Measurements from ENCODE around the gene RNF220. TPM values are rescaled to one million over a fixed set of nuclear protein-coding genes. Genes with fewer than 3 reads are reported as not detected.

Gene RNF220
- total RNA-seq, 1 donor from 2014 or later, result 46.8 TPM

GRCh38 chr1:44637702-44638411 is 232.8 kb downstream of the RNF220 start:
- DNase-seq, result no peak

- DNase-seq, result no peak
These were observed 235.3 kb downstream of the RNF220 start for GRCh38 chr1:44640200-44640853.

- no peak for DNase-seq
These were observed 236.4 kb downstream of the RNF220 start for GRCh38 chr1:44641126-44642102.

DNA sequence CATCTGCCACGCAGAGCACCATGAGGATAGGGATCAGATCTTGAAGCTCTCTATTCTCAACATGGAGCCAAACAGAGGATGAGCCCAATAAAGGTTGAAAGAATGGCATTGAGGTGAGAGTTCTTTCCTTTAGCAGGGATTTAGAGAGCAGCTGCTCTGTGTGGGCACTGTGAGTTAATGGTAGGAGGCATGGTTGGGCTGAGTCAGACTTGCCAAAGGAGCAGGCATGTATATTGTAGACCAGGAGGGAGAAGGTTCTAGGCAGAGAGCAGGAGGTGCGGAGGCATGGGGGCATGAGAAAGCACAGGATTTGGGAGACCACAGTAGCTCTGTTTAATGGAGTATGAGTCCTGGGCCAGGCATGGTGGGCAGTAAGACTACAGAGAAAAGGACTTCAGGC is 237.2 kb downstream of the RNF220 start:
- no peak for DNase-seq

DNA sequence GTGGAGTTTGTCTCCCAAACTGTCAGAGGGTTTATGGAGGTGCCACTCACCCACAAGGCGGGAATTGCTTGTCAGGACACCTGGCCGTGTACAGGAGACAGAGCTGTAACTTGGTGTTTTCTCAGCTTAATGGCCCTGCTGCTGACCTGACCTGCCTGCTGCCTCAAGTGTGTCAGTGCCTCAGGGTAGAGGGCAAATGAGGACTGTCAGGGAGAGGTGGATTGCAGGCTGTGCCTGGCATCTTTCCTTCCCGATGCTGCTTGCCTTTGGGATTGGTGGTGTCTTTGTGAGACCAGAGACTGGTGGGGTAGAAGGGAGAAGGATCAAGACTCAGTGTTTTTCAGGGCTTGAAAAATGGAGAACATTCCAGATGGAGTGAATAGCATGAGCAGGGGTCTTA is 237.9 kb downstream of the RNF220 start:
- DNase-seq, result no peak

GRCh38 chr1:44643721-44644334 is 238.8 kb downstream of the RNF220 start:
- DNase-seq, result no peak

DNA sequence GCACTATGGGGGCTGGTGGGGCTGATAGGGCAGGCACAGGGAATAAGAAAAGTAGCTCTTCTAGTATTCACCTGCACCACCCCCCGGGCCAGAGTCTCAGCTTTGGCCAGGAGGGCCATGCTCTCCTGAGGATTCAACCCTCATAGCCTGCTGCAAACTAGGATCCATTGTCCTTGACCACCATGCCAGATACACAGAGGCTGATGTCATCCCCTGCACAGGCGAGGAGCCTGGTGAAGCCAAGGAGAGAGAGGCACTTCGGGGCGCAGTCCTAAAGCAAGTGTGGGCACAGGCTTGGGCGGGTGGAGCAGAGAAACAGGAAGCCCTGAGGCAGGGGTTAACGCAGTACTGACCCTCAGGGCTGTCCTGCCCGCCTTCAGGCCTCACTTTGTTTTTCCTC is 239.8 kb downstream of the RNF220 start:
- no peak for DNase-seq

- peak; percentile 85 for DNase-seq
These were observed 240.6 kb downstream of the RNF220 start for GRCh38 chr1:44645476-44646244.

DNA sequence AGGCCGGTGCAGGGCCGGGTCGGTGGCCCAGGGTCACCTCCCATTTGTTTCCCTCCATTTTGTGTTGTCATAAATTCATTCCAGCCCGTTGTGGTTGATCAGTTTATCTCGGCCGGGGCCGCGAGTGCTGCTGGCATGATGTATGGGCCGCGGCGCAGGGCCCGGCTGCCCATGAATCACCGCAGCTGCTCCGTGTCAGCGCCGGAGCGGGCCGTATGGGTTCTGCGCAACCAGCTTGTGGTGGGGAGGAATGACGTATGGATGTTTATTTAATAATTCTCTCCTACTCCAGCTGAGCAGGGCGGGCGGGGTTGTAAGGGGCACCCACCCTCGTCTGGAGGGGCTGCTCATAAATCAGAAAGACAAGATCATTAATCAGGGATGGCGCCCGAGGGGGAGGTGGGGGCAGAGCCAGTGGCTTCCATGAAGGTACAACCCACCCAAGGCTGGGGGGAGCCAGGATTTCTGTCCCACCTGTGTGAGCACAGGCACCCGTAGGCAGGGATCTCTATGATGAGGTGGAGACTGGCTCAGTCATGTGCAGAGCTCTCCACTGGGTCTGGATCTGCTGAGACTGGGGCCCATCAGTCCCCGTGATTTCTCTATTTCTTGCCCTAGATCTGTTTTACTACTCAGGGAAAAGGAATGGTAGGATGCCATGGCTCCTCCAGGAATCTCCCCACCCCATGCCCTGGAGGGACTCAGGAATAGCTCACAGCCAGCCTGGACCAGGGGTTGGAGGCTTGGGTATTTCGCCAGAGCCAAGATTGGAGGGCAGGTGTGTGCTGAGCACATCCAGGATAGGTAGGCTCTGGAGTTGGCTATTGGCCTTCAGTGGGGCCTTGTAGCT is 241.4 kb downstream of the RNF220 start:
- DNase-seq, result no peak

- no peak for DNase-seq
These were observed 242.8 kb downstream of the RNF220 start for GRCh38 chr1:44647896-44648295.

DNA sequence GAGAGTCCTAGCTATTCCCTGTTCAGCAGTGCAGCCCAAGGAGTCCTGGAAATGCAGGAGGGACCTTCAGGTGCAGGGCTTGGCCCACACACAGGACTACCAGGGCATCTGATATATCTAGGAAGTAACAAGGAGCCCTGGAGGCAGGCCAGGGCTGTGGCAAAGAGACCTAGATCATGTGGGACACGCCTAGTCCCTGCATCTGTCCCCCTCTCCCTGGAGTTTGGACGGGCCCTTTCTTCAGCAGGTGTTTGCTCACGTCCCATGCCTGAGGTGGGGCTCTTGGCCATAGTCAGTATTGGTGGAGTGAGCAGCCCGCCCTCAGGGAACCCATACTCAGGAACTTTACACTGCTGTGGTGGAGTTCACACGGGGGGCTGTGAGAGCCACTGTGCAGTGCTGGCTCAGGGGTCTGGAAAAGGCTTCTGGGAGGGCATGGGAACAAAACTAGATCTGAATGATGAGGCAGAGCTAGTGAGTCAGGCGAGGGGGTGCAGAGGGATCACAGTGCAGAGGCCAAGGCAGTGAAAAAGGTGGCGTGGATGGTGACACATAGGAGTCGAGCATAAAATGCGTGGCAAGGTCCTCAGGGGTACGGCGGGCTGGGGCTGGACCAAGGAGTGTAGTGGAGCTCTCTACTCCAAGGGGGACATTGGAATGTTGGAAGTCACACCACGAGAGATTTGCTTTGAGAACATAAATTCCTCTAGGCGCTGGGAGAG is 243.6 kb downstream of the RNF220 start:
- DNase-seq, result no peak

DNA sequence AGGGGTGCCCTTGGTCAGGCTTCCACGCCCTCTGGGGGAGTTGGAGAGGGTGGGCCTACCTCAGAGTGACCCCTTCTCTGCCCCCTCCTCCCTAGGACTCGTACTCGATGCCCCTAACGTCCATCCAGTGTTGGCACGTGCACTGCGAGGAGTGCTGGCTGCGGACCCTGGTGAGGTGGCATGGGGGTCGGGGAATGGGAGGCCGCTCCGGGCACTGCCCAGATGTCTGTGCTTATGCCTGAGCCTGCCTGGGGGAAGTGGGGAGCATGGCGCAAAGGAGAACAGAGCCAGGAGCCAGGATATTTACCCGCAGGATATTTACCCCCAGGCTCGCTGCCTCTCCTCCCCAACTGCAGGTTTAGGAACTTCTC is 244.7 kb downstream of the RNF220 start:
- DNase-seq, result no peak

DNA sequence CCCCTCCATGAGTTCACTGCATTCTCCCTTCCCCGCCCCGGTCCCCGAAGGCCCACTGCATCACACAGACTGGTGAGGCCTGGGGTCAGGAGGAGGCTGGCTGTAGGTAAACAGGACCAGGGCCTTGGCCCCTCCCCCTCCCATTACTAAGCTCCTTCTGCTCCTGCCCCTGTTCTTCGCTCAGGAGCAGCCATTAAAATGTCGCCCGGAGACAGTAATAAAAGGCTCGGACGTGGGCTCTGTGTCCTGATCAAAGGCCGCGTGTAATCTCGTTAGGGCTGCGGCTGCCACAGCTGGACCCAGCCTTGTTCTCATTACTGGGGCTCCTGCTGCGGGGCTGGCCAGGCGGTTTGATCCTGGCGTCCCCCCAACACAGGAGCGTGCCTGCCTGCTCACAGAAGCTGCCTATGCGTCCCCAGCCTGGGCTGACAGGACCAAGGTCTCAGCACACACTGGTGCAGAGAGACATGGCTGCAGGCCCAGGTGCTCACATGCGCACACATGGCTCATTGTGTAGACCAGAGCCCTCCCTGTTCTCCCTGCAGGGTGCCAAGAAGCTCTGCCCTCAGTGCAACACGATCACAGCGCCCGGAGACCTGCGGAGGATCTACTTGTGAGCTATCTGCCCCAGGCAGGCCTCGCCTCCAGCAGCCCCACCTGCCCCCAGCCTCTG is 245.2 kb downstream of the RNF220 start:
- no peak for DNase-seq

GRCh38 chr1:44651069-44651468 is 246.0 kb downstream of the RNF220 start:
- no peak for DNase-seq

DNA sequence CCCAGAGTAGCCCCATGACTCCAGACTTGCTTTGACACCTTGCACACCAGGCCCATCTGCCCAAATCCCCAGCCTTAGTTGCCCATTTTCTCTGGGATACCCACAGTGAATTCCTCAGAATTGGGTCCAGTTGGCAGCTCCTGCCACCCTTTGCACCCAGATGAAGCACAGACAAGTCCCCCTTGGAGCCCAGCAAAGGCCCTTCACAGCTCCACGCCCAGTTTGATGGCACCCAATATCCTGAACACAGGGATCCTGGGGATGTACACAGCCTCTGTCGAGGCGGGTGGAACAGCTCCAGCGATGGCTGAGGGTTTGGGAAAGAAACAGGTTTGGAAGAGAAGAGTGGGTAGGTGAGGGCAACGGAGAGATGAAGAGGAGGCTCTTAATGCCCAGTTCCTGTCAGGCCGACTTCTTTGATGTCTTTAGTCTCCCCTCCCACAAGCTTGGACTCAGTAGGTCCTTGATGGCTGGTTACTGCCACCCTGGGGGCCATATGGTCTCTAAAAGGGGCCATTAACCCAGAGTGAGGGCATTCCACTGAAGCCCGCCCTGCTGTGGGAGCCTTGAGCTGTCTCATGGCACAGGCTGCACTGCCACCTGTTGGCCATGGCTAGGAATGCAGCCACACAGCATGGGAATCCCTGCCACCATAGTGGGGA is 247.5 kb downstream of the RNF220 start:
- peak; percentile 60 for DNase-seq

DNA sequence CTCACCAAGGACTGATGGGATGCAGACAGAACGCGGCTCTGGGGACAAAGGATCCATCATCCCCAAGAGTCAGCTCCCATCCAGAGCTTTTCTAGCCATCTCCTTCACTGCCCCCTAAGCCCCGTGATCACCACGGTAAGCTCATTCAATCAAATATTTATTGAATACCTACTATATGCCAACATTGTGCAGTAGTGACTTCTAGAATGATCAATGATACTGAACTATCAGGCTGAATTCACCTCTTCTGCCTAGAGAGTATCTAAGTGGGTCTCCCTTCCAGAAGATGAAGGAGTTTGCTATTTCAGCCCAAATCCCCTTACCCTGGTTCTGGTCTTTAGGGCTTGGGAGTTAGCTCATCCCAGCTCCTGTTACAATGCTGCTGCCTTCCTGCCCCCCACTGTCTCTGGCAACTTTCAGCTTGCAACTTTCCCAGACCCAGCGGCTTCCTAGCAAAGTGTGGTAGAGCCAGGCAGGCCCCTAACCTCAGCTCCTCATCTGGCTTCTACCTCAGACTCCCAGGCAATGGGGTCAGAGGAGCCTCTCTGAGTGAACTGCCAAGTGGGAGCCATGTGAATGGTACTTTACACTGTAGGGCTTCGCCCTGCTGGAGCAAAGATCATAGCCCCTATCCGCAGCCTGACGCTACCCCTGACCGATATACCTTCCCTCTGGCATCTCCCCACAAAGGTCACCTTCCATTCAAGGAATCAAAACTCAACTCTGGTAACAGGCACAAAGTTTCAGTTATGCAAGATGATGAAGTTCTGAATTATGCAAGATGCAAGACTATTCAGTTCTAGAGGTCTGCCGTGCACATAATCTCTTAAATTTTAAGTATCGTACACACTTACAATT is 248.3 kb downstream of the RNF220 start:
- DNase-seq, result no peak

- DNase-seq, result no peak
These were observed 249.6 kb downstream of the RNF220 start for GRCh38 chr1:44654621-44655187.

GRCh38 chr1:44655609-44656008 is 250.6 kb downstream of the RNF220 start:
- DNase-seq, result no peak

All from occipital lobe (tissue), 2 donors.